ENCODE measurements around the gene NT5DC4. TPM values are rescaled to one million over a fixed set of nuclear protein-coding genes. Genes with fewer than 3 reads are reported as not detected.

Gene NT5DC4
- total RNA-seq, 3 donors from 2014 or later, result not detected

- no peaks in the 10 kb centered on the region for H3K9me3 ChIP-seq
- DNase-seq (no peak), ATAC-seq (no peak)
- H3K36me3 ChIP-seq (ENCODE audit: low read depth), result no peaks in the 10 kb centered on the region
- peaks cover 2% of the 10 kb centered on the region for H3K4me1 ChIP-seq (ENCODE audit: low read depth)
- intact Hi-C loops (cut with DNase I, micrococcal nuclease), result loop anchor here in 1 of 2 donors (10.0 kb wide), 1 partner anchor 68 kb away; no protein-coding TSS in a partner anchor
- H3K4me3 ChIP-seq, result no peak overlapping the region
- TF ChIP-seq, protein P1, sequence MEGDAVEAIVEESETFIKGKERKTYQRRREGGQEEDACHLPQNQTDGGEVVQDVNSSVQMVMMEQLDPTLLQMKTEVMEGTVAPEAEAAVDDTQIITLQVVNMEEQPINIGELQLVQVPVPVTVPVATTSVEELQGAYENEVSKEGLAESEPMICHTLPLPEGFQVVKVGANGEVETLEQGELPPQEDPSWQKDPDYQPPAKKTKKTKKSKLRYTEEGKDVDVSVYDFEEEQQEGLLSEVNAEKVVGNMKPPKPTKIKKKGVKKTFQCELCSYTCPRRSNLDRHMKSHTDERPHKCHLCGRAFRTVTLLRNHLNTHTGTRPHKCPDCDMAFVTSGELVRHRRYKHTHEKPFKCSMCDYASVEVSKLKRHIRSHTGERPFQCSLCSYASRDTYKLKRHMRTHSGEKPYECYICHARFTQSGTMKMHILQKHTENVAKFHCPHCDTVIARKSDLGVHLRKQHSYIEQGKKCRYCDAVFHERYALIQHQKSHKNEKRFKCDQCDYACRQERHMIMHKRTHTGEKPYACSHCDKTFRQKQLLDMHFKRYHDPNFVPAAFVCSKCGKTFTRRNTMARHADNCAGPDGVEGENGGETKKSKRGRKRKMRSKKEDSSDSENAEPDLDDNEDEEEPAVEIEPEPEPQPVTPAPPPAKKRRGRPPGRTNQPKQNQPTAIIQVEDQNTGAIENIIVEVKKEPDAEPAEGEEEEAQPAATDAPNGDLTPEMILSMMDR (IDR thresholded peaks at IDR 0.05), result no peak
Measured at GRCh38 chr2:112692918-112693317, 27.9 kb upstream of the NT5DC4 start.

DNA sequence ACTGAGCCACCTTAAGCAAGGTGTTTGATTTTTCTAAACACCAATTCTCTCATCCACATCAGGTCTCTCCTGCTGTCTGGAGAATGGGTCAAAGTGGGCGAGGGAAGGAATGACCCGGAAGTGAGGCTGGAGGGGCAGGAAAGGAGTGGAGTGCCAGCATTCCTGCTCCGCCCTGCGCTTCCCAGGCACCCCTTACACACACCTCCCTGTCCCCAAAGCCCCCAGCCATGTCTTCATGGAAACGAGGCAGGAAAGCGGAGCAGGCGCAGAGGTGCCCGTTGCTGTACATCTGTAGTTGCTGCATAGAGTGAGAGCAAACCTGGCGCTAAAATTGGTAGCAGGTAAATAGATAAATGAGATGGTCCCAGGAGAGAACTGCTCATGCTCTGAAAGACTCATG is 27.2 kb upstream of the NT5DC4 start:
- no peak for DNase-seq
- Histone ChIP-seq H3K4me1 (ENCODE audit: low read depth) (peaks cover 2% of the 10 kb centered on the region), H3K36me3 (ENCODE audit: low read depth) (no peaks in the 10 kb centered on the region), H3K9me3 (no peaks in the 10 kb centered on the region), H3K4me3 (no peak overlapping the region)
- TF ChIP-seq, protein P1 (IDR thresholded peaks at IDR 0.05), result no peak
- no peak for ATAC-seq
- intact Hi-C loops (cut with DNase I, micrococcal nuclease), result loop anchor here in 1 of 2 donors (10.0 kb wide), 1 partner anchor 69 kb away; no protein-coding TSS in a partner anchor

GRCh38 chr2:112694182-112694581 is 26.6 kb upstream of the NT5DC4 start:
- Histone ChIP-seq H3K36me3 (ENCODE audit: low read depth) (no peaks in the 10 kb centered on the region), H3K4me3 (no peak overlapping the region), H3K4me1 (ENCODE audit: low read depth) (peaks cover 2% of the 10 kb centered on the region), H3K9me3 (no peaks in the 10 kb centered on the region)
- DNase-seq, result no peak
- TF ChIP-seq, protein P1 (IDR thresholded peaks at IDR 0.05), result no peak
- ATAC-seq, result no peak
- intact Hi-C loops (cut with DNase I, micrococcal nuclease), result loop anchor here in 1 of 2 donors (10.0 kb wide), 1 partner anchor 69 kb away; no protein-coding TSS in a partner anchor

GRCh38 chr2:112698834-112699515 is 21.8 kb upstream of the NT5DC4 start:
- no peak for ATAC-seq

DNA sequence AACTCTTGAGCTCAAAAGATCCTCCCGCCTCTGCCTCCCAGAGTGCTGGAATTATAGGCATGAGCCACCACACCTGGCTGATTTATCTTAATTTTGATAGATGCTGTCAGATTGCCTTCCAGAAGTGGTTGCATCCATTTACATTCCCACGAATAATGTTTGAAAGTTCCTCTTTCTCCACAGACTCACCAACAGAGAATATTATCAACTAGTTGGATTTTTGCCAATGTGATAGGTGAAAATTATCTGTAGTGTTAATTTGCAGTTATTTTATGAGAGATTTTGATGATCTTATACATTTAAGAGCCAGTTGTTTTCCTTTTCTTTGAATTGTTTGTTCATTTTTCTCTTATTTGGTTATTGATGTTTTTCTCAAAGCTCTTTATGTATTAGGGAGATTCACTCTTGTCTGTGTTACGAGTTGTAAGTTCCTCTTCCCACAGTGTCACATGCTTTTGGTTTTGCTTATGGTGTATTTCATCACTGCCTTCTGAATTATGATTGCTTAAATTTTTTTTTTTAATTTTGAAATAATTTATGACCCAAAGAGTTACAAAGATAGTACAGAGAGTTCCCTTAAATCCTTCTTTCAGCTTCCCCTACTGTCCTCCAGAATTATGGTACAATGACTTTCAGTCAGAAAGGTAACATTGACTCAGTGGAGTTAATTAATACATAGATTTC is 20.7 kb upstream of the NT5DC4 start:
- intact Hi-C loops (cut with DNase I, micrococcal nuclease), result loop anchor here in 1 of 2 donors (10.0 kb wide), 1 partner anchor 75 kb away; no protein-coding TSS in a partner anchor
- TF ChIP-seq, protein P1 (IDR thresholded peaks at IDR 0.05), result no peak
- peak; percentile 48 for ATAC-seq
- no peaks in the 10 kb centered on the region for H3K4me1 ChIP-seq (ENCODE audit: low read depth)
- no peak overlapping the region for H3K4me3 ChIP-seq
- H3K36me3 ChIP-seq (ENCODE audit: low read depth), result no peaks in the 10 kb centered on the region
- DNase-seq, result no peak
- no peaks in the 10 kb centered on the region for H3K9me3 ChIP-seq

More at GRCh38 chr2:112698834-112699515, 21.8 kb upstream of the NT5DC4 start:
- intact Hi-C loops (cut with DNase I, micrococcal nuclease), result loop anchor here in 1 of 2 donors (10.0 kb wide), 1 partner anchor 74 kb away; no protein-coding TSS in a partner anchor
- no peak for DNase-seq
- Histone ChIP-seq H3K4me1 (ENCODE audit: low read depth) (no peaks in the 10 kb centered on the region), H3K9me3 (no peaks in the 10 kb centered on the region), H3K4me3 (no peak overlapping the region), H3K36me3 (ENCODE audit: low read depth) (no peaks in the 10 kb centered on the region)
- TF ChIP-seq, protein P1 (IDR thresholded peaks at IDR 0.05), result no peak
